T-helper 1 cell treated with Interleukin-12 subunit alpha and Interleukin-12 subunit beta and Interleukin-4 antibody, amounts not matched to agents 30 ng/mL and 1 ng/mL, for 36 hours (primary cell): ENCODE data around the gene GPR35. TPM values are rescaled to one million over a fixed set of nuclear protein-coding genes. Genes with fewer than 3 reads are reported as not detected.

ENCODE experiments used
- intact Hi-C: fragments of 100-400 bp; cut with micrococcal nuclease; formaldehyde crosslinking; loops from one replicate; pipeline ENCODE4 v1.15.1; 2024
- total RNA-seq: library from RNA; stranded (reverse); gene quantifications from 2 replicates; pipeline ENCODE4 v1.2.3, GENCODE V29; 2022

The GPR35 gene
- total RNA-seq, 1 donor from 2014 or later = 13.5 TPM

DNA sequence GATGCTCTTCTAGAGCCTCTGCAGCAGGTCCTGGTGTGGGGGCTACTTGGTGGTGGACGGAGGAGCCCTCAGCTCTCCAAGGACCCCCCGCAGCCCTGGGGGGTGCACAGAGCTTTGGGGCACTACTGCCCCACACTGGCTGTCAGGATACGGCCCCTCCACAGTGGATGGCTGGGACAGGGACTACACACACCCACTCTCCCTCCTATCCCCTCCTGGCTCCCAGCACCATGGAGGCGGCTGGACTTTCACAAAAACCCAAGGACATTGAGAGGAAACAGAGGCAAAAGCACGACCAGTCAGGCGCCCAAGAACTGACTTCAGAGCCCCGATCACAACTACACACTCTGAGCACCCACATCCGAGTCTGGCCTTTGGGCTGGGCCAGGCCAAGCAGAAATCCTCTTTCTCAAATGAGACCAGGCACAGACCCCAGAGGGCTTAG, 12.6 kb downstream of the GPR35 start:
- intact Hi-C loops = no loop called here

DNA sequence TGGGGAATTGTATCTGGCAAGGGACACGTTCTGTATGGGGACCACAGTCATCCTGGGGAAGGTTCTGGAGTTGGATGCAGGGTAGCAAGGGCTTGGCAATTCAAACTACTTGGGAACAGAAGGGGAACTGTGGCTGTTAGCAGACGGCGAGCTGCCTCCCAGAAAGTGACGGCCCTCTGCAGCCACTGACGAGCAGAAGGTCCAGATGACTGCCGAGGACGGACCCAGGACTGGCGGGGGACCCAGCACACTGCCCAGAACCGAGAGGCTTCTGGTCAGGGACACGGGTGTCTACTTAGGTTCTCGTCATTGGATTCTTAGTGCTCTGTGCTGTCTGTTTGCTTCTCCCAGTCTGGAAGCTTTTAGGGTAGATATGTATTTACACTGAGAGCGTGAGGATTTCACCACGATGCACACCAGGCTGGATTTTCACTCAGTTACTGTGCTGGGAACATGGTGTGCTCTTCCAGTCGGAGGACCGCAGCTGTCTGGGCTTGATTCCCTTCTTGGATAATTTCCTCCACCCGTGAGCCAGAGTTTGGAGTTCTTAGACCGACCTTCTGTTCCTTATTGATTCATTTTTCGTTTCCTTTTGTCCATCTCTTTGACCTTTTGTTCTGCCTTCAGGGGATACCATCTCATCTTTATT, 13.4 kb downstream of the GPR35 start:
- intact Hi-C loops = no loop called here

DNA sequence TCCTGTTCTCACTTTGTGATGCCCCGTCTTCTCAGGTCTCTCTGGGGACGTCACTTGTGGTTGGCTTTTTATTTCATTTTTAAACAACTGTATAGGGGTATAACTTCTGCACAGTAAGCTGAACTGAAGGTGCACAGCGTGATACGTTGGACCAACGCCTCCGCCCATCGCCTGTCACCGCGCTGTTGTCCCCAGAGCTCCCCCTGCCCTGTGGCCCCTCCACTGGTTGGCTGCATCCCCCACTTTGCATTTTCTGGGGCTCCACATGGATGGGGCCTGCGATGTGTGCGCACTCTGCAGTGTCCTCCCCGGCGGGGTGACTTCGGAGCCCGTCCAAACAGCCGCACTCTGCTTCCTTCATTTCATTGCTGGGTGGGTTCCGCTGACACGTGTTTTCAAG, 14.3 kb downstream of the GPR35 start:
- intact Hi-C loops = no loop called here

DNA sequence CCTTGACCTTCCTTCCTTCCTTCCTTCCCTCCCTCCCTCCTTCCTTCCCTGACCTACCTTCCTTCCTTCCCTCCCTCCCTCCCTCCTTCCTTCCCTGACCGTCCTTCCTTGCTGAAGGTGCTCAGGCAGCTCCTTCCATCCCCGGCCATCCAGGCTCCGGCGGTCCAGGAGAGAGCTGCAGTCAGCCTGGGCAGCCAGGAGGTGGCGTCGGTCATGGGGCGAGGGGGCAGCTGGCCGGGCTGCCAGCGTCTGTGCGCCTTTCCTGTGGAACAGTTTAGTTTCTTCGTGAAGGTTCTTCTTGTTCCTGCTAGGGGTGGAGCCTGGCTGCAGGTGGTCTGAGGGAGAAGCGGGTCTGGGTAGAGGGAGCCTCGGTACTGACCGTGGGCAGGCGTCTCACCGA, 15.7 kb downstream of the GPR35 start:
- intact Hi-C loops = no loop called here

DNA sequence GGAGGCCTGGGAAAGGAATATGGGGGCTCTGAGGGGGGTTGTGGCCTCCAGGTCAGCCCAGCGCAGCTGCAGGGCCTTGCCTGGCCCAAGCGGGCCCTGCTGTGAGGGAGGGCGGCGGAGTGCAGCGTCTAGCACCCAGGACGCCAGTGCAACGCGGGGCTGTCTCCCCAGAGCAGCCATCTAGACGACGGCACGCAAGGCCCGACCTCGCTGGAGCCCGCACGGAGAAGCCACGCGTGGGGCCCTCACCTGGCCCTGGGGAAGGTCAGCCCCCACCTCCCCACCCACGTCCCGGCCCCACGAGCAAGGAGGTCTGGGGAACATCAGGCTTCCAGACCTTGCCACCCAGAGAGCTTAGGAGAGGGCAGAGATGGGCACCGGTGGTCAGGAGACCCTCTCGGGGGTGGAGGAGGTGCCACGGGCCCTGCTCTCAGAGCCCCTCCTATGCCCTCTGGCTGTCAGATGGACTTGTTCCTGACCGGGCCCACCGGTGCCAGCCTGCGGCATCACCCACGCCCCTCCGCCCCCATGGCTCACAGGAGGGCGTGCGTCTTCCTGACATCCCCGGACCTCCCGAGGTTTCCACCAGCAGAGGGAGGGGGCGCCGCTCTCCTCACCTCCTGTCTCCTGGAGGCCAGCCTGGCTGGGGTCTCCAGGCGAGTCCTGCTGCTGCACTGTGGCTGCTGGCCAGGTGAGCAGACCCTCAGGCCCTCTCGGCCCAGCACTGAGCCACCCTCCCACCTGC, 17.0 kb downstream of the GPR35 start:
- intact Hi-C loops = no loop called here

DNA sequence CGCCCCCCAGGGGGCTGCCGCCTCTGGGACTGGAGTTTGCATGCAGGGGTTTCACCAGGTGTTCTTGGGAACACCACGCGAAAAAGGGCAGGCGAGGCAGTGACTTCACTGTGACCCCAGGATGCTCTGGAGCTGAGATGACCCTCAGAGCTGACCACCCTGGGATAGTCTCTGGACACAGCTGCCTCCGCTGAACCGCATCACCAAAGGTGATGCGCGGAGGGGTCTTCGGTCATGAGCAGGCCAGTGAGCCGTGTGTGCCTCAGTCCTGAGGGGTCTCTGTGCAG, 17.5 kb downstream of the GPR35 start:
- intact Hi-C loops = no loop called here

DNA sequence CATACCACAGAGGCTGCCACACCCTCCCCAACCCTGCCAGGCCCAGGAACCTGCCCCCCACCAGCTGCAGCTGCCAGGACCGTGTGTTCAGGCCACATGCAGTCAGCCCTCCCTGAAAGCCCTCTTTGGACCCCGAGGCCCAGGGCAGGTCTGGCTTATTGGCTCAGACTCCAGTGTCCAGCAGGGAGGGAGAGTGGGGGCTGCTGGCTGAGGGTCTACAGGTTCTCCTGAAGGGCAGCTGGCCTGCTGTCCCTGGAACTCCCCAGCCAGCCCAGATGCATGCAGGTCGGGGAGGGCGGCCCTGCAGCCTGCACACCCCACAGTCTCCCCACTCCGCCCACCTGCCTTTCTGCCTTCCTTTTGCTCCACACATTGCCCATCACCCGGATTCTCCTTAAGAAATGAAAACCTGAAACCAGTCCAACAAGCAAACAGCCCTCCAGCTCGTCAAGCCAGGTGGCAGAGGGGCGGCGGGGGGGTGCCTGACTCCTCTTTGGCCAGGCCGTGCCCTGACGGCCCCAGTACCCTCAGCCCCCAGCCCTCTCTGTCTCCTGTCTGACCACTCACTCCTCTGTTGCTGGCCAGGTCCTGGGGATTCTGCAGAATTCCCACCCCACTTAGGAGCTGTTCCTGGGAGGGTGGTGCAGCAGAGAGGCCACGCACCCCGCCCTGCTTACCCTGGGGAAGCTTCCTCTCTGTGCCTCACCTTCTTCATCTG, 18.0 kb downstream of the GPR35 start:
- intact Hi-C loops = no loop called here

DNA sequence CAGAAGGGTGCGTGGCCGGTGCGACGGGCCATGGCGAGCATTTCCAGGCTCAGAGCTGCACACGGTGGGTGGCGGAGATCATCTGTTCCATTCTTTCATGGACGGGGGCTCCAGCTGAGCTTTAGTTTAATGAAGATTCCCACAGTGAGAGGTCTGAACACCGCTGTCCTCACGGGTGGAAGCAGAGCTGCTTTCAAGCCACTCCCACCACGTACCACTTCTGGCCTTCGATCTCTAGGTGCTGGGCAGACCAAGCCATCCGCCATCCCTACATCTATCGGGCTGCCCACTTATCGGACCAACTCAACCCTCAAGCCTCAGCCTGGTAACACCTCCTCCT, 18.5 kb downstream of the GPR35 start:
- intact Hi-C loops = no loop called here

DNA sequence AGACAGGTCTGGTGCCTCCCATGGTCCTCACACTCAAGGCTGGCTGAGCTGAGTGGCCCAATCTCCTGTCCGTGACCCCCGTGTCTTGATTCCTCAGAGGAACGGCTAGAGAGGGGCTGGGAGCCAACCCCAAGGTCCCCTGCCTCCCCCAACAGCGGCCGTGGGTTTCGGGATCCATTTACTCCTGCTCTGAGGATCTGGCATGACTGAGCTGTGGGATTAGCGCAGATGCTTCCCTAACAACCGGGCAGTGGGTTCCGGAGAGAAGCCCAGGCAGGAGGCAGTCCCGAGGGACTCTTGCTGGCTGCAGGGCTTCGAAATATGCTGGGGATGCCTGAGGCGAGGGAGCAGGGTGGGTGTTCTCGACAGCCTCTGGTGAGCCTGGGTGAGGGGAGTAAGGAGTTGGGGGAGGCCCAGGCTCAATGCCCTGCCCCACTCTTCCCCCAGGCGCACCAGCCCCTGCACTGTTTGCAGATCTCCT, 18.9 kb downstream of the GPR35 start:
- intact Hi-C loops = no loop called here

DNA sequence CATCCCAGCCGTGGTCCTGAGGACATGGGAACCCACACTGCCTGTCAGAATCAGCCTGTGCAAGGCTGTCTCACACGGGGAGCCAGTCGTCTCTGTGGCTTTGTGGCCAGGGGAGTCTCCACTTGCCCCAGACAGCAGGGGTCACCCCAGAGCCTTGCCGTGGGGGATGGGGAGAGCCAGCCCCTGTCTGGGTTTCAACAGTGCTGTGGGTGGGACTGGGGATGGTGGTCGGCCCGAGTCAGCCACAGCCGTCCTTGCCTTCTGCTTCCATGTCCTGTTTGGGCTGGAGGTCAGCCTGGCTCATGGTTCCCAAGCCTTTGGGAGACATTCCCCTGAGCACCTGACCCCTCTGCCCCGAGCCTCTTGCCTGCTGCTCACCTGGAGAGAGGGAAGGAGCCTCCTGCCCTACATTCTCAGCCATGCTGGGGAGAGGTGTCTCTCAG, 19.6 kb downstream of the GPR35 start:
- intact Hi-C loops = no loop called here

DNA sequence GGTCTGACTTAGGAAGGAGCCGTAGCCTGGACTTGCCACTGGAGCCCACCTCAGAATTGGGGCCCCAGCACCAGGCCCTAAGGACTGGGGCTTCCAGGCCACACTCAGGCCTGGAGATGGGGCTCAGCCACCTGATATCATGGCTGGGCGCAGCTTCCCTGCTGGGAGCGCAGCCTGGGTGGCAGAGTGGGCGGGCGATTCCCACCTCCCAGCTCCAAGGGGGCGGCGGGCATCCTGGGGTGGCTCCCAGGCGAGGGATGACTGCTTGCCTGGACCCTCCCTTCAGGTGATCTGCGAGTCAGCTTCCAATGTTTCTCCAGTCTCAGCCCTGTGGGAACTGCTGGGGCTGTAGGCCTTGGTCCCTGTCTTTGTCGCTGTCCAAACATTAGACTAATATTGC, 20.1 kb downstream of the GPR35 start:
- intact Hi-C loops = no loop called here

DNA sequence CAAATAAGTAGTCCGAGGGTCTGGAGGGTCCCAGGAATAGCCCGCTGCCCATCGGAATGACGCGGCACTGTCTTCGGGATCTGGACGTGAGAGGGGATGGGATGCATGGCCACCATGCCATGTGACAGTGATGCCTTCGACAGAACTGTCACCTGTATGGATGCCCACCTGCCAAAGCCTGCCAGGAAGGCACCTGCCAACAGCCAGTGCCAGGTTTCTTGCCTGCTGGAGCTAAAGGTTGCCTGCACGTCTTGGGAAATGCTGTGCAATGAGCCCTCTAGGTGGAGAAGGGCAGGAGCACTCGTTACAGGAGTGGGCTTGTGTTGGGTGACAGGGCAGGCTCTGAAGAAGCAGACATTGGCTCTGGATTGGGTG, 20.5 kb downstream of the GPR35 start:
- intact Hi-C loops = no loop called here

DNA sequence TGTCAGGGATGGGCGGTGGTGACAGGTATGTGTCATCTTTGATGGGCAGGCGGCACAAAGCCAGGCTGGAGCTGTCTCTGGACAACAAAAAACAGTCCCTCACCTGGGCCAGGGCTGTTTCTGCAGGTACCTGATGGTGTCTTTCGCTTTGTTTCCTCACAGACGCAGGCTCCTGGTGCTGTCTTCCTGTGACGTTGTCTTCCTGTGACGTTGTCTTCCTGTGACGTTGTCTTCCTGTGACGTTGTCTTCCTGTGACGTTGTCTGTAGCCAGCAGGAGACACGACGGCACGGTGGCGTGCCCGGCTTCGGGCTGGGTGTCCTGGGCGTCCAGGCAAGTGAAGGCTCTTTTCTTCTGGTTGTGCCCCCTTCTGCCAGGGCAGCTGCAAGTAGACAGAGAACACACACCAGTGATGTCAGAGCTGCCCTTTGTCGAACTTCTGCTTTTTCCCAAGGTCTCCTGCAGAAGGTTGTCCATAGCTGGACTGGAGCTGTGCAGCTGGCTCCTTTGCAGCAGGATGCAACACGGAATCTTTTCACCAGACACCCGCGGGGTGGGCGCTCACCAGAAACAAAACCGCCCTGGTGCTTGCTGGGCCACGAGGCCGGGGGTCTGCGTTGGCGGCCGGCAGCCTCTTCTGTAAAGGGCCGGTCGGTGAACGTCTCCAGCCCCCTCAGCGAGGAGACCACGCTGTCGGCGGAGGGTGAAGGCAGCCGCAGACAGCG, 21.1 kb downstream of the GPR35 start:
- intact Hi-C loops = no loop called here

DNA sequence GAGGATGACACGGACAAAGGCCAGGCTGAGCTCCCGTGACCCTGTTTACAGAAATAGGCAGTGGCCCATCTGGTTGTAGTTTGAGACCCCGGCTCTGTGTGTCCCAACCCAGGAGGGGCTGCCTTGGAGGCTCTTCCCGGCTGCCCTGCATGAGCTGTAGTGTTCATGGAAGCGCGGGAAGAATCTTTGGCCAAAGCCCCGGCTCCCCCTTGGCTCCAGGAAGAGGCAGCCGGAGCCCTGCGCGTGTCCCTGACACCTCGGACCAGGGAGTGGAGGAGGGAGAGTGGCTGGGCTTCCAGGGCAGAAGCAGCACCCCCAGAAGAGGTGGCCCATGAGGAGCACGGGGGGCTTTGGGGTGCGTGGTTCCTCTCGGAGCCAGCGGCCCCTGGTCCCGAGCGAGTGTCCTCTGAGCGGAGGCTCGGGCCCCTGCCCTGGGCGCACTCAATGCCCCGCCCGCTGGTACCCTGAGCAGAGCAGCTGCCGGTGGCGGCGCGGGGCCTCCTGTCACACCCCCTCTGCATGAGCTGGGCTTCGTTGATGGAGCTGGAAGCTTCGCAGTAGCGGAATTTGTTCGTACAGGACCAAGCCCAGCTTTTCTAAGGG, 21.7 kb downstream of the GPR35 start:
- intact Hi-C loops = no loop called here

DNA sequence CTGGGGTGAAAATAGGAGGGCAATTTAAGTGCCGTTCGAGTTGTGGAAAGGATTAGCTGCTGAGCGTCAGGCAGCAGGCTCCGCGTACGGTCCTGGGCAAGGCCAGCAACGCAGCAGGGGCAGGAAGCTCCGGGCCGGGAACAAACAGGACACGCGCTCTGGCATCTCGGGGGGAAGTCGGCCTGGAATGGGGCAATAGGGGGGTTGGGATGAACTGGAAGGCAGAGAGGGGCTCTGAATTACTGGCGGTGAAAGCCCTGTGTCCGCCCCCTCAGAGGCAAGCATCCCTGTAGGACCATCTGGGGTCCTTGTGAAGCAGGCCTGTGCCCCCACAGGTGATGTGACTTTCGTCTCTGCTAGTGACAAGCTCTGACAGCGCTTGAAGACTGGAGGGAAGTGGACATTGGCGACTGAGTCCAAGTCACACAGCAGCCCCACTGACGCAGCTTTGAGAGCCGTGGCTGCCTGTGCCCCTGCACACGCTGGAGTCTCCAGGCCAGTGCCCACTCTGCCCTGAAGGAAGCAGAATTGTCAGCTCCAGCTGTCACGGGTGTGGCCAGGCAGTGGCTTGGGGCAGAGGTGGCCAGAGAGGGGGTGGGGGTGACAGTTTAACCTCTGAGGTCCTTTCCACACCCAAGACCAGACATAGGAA, 22.3 kb downstream of the GPR35 start:
- intact Hi-C loops = no loop called here

DNA sequence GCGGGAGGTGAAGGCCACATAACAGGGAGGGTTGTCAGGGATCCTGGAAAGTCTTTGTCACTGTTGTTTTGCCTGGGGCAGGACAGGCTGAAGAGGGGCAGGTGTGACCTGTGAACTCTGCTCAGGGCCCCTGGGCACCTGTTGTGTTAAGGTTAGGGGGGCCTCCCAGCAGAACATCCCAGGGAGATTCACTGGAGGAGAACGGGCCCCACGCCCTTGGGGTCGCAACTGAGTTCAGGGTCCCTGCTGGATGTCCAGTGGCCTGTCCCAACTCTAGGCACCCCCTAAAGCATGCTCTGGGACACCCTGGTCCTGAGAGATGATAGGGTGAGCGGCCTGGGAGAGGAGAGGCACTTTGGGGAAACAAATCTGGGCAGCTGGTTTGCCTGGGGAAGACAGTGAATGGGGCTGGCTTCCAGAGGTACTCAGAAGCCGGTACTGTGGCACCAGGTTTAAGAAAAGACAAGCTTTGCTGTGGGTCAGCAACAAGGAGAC, 22.9 kb downstream of the GPR35 start:
- intact Hi-C loops = no loop called here

DNA sequence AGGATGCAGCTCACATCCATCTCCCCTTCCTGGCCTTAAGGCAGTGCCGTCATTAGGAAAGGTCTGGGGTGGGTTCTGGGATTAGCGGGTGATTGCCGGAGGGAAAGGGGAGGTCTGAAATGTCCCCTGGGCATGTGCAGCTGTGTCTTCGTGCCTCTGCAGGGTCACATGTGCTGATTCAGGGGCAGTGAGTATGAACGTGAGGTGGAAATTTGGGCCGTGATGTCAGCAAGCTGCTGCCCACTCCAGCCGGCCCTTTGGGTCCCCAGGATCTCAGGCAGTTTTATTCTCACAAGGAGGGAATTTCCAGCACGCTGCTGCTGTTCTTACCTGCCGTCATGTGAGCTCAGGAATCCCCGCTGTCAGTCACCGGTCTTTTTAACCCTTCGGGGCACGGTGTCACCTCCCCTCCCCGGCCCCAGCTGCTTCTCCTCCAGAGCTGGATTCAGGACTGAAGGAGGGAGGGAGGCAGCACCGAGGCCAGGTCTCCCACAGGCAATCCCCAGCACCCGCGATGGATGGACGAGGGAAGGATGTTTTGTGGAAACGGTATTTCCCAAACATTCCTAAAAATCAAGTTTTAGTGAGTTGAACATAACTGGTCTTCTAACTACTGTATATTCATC, 23.5 kb downstream of the GPR35 start:
- intact Hi-C loops = no loop called here

DNA sequence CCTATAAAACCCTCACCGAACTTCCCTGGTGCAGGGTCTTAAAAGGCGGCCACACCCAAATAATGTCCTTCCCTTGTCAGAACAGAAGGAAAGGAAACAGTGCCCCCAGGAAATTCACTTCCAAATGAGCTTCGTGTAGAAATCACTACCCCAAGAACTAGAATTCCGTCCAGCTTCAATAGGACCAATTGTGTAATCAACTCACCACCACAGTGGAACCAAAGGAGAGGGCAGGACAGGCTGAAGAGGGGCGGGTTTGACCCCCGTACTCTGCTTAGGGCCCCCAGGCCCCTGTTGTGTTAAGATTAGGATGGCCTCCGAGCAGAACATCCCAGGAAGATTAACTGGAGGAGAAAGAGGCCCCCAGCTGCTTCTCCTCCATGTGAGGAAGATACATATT, 24.1 kb downstream of the GPR35 start:
- intact Hi-C loops = no loop called here

DNA sequence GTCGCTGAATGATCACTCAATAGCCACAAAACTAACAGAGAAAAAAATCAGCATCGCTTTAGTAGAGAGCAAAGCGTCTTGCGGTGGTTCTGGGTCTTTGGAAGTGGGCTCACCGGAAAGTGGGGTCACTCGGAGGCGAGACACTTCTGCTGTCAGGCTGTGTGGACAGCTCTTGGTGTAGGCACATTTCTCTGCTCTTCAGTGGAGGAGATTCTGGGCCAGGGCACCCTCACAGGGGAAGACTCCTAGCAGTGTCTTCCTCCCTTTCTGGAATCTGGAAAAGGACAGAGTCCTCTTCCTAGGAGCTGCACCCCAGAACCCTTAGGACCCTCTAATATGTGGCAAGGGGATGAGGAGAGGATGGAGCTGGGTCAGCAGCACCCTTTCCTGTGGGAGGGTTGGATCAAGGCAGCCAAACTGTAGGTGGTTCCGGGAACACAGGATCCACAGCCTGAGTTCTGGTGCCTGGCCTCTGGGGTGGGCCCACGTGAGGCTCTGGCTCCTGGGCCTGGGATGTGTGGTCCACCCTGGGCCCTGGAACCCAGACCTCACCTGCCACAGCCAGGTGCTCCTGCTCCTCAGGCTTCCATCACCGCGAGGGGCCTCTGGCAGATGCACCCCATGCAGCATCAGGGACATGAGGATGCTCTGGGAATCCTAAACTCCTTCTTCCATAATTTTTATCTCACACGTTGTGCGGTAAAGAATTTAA, 25.1 kb downstream of the GPR35 start:
- intact Hi-C loops = no loop called here

DNA sequence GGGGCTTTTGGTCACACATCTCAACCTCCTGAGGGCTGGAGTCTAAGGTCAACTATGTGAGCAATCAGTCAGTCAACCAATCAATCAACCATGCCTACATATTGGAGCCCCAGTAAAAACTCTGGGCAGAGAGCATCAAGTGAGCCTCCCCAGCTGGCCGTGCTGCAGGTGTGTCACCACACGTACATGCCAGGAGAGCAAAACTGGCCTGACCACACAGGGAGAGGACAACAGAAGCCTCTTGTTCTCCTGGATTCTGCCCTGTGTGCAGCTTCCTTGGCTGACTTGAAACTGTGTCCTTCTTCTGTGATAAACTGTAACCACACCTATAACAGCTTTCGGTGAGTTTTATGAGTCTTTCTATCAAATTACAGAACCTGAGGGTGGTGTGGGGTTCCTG, 25.9 kb downstream of the GPR35 start:
- intact Hi-C loops = no loop called here
